Sigmoid colon (tissue), 7 donors: ENCODE results near the gene BCL7C. TPM values are rescaled to one million over a fixed set of nuclear protein-coding genes. Genes with fewer than 3 reads are reported as not detected.

Source experiments
- DNase-seq: peaks from one replicate; pipeline ENCODE4 v3.0.0-alpha.2; 2019
- H3K27ac ChIP-seq, 4 donors: fragments of 200-600 bp; sonication (generic); one replicate each; pipeline ENCODE4 v1.5.1; 2016 to 2019; ENCODE audit warnings: mild to moderate bottlenecking in 1 of 4
- H3K27me3 ChIP-seq, 3 donors: fragments of 200-600 bp; sonication (generic); one replicate each; pipeline ENCODE4 v1.5.1; 2019; ENCODE audit warnings: mild to moderate bottlenecking in 1 of 3
- H3K36me3 ChIP-seq, 4 donors: fragments of 200-600 bp; sonication (generic); one replicate each; pipeline ENCODE4 v1.5.1; 2016 to 2019
- H3K4me1 ChIP-seq, 4 donors: fragments of 200-600 bp; sonication (generic); one replicate each; pipeline ENCODE4 v1.5.1; 2017 to 2019
- H3K4me3 ChIP-seq, 4 donors: fragments of 200-600 bp; sonication (generic); one replicate each; pipeline ENCODE4 v1.5.1; 2017 to 2019; ENCODE audit warnings: mild to moderate bottlenecking in 2 of 4, moderate library complexity in 1 of 4
- H3K9me3 ChIP-seq, 4 donors: fragments of 200-600 bp in 3 of 4; sonication (generic) in 3 of 4; one replicate each; pipeline versions ENCODE4 v1.5.1 to v1.6.1; 2013 to 2019
- CTCF ChIP-seq, 4 experiments: fragments of 450-650 bp in 3 of 4; fragments of 200-600 bp in 1 of 4; IDR thresholded peaks; one replicate each; pipeline ENCODE4 v1.5.1; 2016 to 2019; ENCODE audit warnings: antibody characterized with exemption in 4 of 4, mild to moderate bottlenecking in 3 of 4, moderate library complexity in 2 of 4
- EP300 ChIP-seq, 4 donors: sonication (generic); formaldehyde crosslinking; IDR thresholded peaks; one replicate each; pipeline ENCODE4 v1.6.1; 2017; ENCODE audit warnings: antibody characterized with exemption in 4 of 4
- POLR2A ChIP-seq, 2 donors: fragments of 450-650 bp; IDR thresholded peaks; one replicate each; pipeline ENCODE4 v1.6.1; 2016; ENCODE audit warnings: antibody characterized with exemption in 2 of 2, mild to moderate bottlenecking in 2 of 2, moderate library complexity in 2 of 2
- POLR2AphosphoS5 ChIP-seq, 4 donors: sonication (generic); formaldehyde crosslinking; IDR thresholded peaks; one replicate each; pipeline ENCODE4 v1.6.1; 2017; ENCODE audit warnings: antibody characterized with exemption in 4 of 4
- WGBS, 2 donors: extraction: QIAGEN DNeasy Blood & Tissue Kit; methylation state at CpG; one replicate each; pipeline ENCODE4 v1.1.7; 2013; 5-methylcytosine and 5-hydroxymethylcytosine counted together
- intact Hi-C: fragments of 100-400 bp; cut with DNase I; formaldehyde crosslinking; loops from one replicate; pipeline ENCODE4 v1.15.1; 2023
- polyA plus RNA-seq, 3 donors: library from polyadenylated mRNA; stranded (reverse); fragments of 200-250 nt; gene quantifications; one replicate each; pipeline ENCODE4 v1.2.3, GENCODE V29; 2013
- total RNA-seq, 4 donors: library from RNA; depleted of rRNA; stranded (reverse); fragments of >200 nt; gene quantifications; one replicate each; pipeline ENCODE4 v1.1.0, GENCODE V29; 2016
- donor health status: healthy with polysubstance abuse.
- donor health status: Bipolar disorder and iron deficiency.
- donor health status: healthy.

Gene BCL7C
- total and polyA plus RNA-seq, 7 donors, result 27.9 to 63.1 (median 45.7) TPM

GRCh38 chr16:30901201-30902028, 7.5 kb upstream of the BCL7C start:
- TF ChIP-seq CTCF (IDR thresholded peaks at IDR 0.05) (no peak), POLR2AphosphoS5 (IDR thresholded peaks at IDR 0.05) (no peak), POLR2A (IDR thresholded peaks at IDR 0.05) (no peak), EP300 (IDR thresholded peaks at IDR 0.05) (no peak)
- DNase-seq, result no peak
- Histone ChIP-seq H3K4me1 (peaks cover 0 to 33% (median 24%) of the 10 kb centered on the region in 4 donors), H3K36me3 (no peaks in the 10 kb centered on the region), H3K27ac (peak overlapping the region; percentile 89 to 92 (median 91)), H3K4me3 (peak overlapping the region; percentile 27 to 65 (median 60)), H3K27me3 (no peaks in the 10 kb centered on the region), H3K9me3 (no peaks in the 10 kb centered on the region)
- intact Hi-C loops, result loop anchor here (1.0 kb wide), 1 partner anchor 57 kb away; no protein-coding TSS in a partner anchor
- 33 to 35% methylated on average over 6 of the region's 6 CpGs for WGBS, 2 donors

- WGBS, 2 donors, result 98% methylated on average over 5 of the region's 5 CpGs
- Histone ChIP-seq H3K27me3 (no peaks in the 10 kb centered on the region), H3K27ac (no peak overlapping the region), H3K9me3 (no peaks in the 10 kb centered on the region), H3K36me3 (no peaks in the 10 kb centered on the region), H3K4me3 (no peak overlapping the region), H3K4me1 (peaks cover 0 to 41% (median 30%) of the 10 kb centered on the region in 4 donors)
- intact Hi-C loops, result no loop called here
- no peak for DNase-seq
- TF ChIP-seq POLR2A (IDR thresholded peaks at IDR 0.05) (no peak), EP300 (IDR thresholded peaks at IDR 0.05) (no peak), CTCF (IDR thresholded peaks at IDR 0.05) (no peak), POLR2AphosphoS5 (IDR thresholded peaks at IDR 0.05) (no peak)
These were observed 6.7 kb upstream of the BCL7C start for GRCh38 chr16:30900588-30900987.

GRCh38 chr16:30899794-30900193, 5.9 kb upstream of the BCL7C start:
- Histone ChIP-seq H3K4me1 (peaks cover 0 to 48% (median 38%) of the 10 kb centered on the region in 4 donors), H3K4me3 (no peak overlapping the region), H3K36me3 (no peaks in the 10 kb centered on the region), H3K9me3 (no peaks in the 10 kb centered on the region), H3K27me3 (no peaks in the 10 kb centered on the region), H3K27ac (no peak overlapping the region)
- TF ChIP-seq CTCF (IDR thresholded peaks at IDR 0.05), result no peak
- TF ChIP-seq POLR2A (IDR thresholded peaks at IDR 0.05), result no peak
- TF ChIP-seq POLR2AphosphoS5 (IDR thresholded peaks at IDR 0.05), result no peak
- no peak for TF ChIP-seq EP300 (IDR thresholded peaks at IDR 0.05)
- DNase-seq, result no peak
- intact Hi-C loops, result no loop called here
- WGBS, 2 donors, result 73 to 90% methylated on average over 2 of the region's 2 CpGs

GRCh38 chr16:30896889-30897733, 3.2 kb upstream of the BCL7C start:
- TF ChIP-seq EP300 (IDR thresholded peaks at IDR 0.05) (no peak), POLR2AphosphoS5 (IDR thresholded peaks at IDR 0.05) (peak; percentile 63 to 84 (median 76)), CTCF (IDR thresholded peaks at IDR 0.05) (no peak), POLR2A (IDR thresholded peaks at IDR 0.05) (no peak)
- Histone ChIP-seq H3K4me3 (peak overlapping the region; percentile 48 to 83 (median 62)), H3K4me1 (peaks cover 0 to 58% (median 50%) of the 10 kb centered on the region in 4 donors), H3K36me3 (no peaks in the 10 kb centered on the region), H3K27ac (peak overlapping the region; percentile 95 to 99 (median 98)), H3K9me3 (no peaks in the 10 kb centered on the region), H3K27me3 (no peaks in the 10 kb centered on the region)
- peak; percentile 97 for DNase-seq
- 15 to 19% methylated on average over 31 of the region's 31 CpGs for WGBS, 2 donors
- intact Hi-C loops, result loop anchor here (2.0 kb wide), 1 partner anchor 22 kb away; no protein-coding TSS in a partner anchor
